Colonic mucosa (tissue), 4 donors: Measurements from ENCODE around the gene YPEL5. TPM values are rescaled to one million over a fixed set of nuclear protein-coding genes. Genes with fewer than 3 reads are reported as not detected.

ENCODE experiments used
- DNase-seq: peaks from one replicate; pipeline ENCODE4 v3.0.0-alpha.2; 2020
- H3K27ac ChIP-seq: fragments of 200-600 bp; one replicate; pipeline ENCODE4 v1.8.0; 2021
- H3K27me3 ChIP-seq: fragments of 200-600 bp; one replicate; pipeline ENCODE4 v1.8.0; 2021
- H3K36me3 ChIP-seq: fragments of 200-600 bp; one replicate; pipeline ENCODE4 v1.8.0; 2021
- H3K4me1 ChIP-seq: fragments of 200-600 bp; one replicate; pipeline ENCODE4 v1.8.0; 2021; ENCODE audit warnings: mild to moderate bottlenecking
- H3K4me3 ChIP-seq: fragments of 200-600 bp; one replicate; pipeline ENCODE4 v1.8.0; 2021
- H3K9ac ChIP-seq, 2 donors: one replicate each; pipeline ENCODE4 v1.7.0; 2013; ENCODE audit warnings: control low read depth in 2 of 2, low read depth in 2 of 2, low read length in 2 of 2
- H3K9me3 ChIP-seq: fragments of 200-600 bp; one replicate; pipeline ENCODE4 v1.8.0; 2021
- CTCF ChIP-seq: fragments of 200-600 bp; IDR thresholded peaks from one replicate; pipeline ENCODE4 v1.8.0; 2022; ENCODE audit warnings: antibody characterized with exemption, mild to moderate bottlenecking
- intact Hi-C: fragments of 100-400 bp; cut with DNase I; formaldehyde crosslinking; loops from one replicate; pipeline ENCODE4 v1.14.1; 2022
- total RNA-seq, 2 donors: library from RNA; stranded (reverse); fragmentation: NEBNext Ultra II Directional in 1 of 2; extraction: Animal tissue kit (Norgen Biotek cat#: 25700) in 1 of 2; gene quantifications; one replicate each; pipeline ENCODE4 v1.2.1, GENCODE V29; 2021
- donor health status: healthy.
- donor health status: DM: no; HTN: no; CAD: no.
- donor health status: DM: no; HTN: no; CAD: no.

Gene YPEL5
- total RNA-seq, 2 donors from 2014 or later = 26.7 to 78.7 TPM

- intact Hi-C loops = loop anchor here (2.0 to 10.0 kb wide), 2 partner anchors 542 to 1010 kb away; no protein-coding TSS in a partner anchor
- DNase-seq = no peak
- H3K9ac ChIP-seq = no peak overlapping the region
Measured at GRCh38 chr2:30164131-30164925, 17.5 kb downstream of the YPEL5 start.

GRCh38 chr2:30165050-30165520 is 18.3 kb downstream of the YPEL5 start:
- H3K36me3 ChIP-seq = no peaks in the 10 kb centered on the region
- no peaks in the 10 kb centered on the region for H3K27me3 ChIP-seq
- H3K27ac ChIP-seq = no peak overlapping the region
- H3K9ac ChIP-seq = no peak overlapping the region
- H3K9me3 ChIP-seq = no peaks in the 10 kb centered on the region
- intact Hi-C loops = loop anchor here (2.0 to 10.0 kb wide), 2 partner anchors 542 to 1010 kb away; no protein-coding TSS in a partner anchor
- no peaks in the 10 kb centered on the region for H3K4me1 ChIP-seq
- no peak overlapping the region for H3K4me3 ChIP-seq
- peak; percentile 70 for DNase-seq
- TF ChIP-seq CTCF = peak; percentile 90

More at GRCh38 chr2:30164131-30164925, 17.5 kb downstream of the YPEL5 start:
- Histone ChIP-seq H3K36me3 (peaks cover 4% of the 10 kb centered on the region), H3K27ac (no peak overlapping the region), H3K4me1 (no peaks in the 10 kb centered on the region), H3K9me3 (no peaks in the 10 kb centered on the region), H3K4me3 (no peak overlapping the region), H3K27me3 (no peaks in the 10 kb centered on the region)
- TF ChIP-seq CTCF = no peak

GRCh38 chr2:30165617-30166016 is 18.8 kb downstream of the YPEL5 start:
- no peak overlapping the region for H3K27ac ChIP-seq
- no peak overlapping the region for H3K9ac ChIP-seq
- no peak for TF ChIP-seq CTCF
- intact Hi-C loops = loop anchor here (2.0 to 10.0 kb wide), 2 partner anchors 541 to 1009 kb away; no protein-coding TSS in a partner anchor
- H3K4me1 ChIP-seq = no peaks in the 10 kb centered on the region
- DNase-seq = no peak
- no peaks in the 10 kb centered on the region for H3K36me3 ChIP-seq
- no peaks in the 10 kb centered on the region for H3K27me3 ChIP-seq
- H3K9me3 ChIP-seq = no peaks in the 10 kb centered on the region
- no peak overlapping the region for H3K4me3 ChIP-seq

GRCh38 chr2:30172627-30173026 is 25.8 kb downstream of the YPEL5 start:
- Histone ChIP-seq H3K27me3 (no peaks in the 10 kb centered on the region), H3K27ac (no peak overlapping the region), H3K4me1 (no peaks in the 10 kb centered on the region), H3K36me3 (no peaks in the 10 kb centered on the region), H3K9ac (no peak overlapping the region), H3K4me3 (no peak overlapping the region), H3K9me3 (no peaks in the 10 kb centered on the region)
- intact Hi-C loops = no loop called here
- no peak for DNase-seq
- no peak for TF ChIP-seq CTCF

- no peak for TF ChIP-seq CTCF
- no peak for DNase-seq
- Histone ChIP-seq H3K36me3 (no peaks in the 10 kb centered on the region), H3K27me3 (no peaks in the 10 kb centered on the region), H3K4me1 (no peaks in the 10 kb centered on the region), H3K4me3 (no peak overlapping the region), H3K9me3 (no peaks in the 10 kb centered on the region), H3K9ac (no peak overlapping the region), H3K27ac (no peak overlapping the region)
- intact Hi-C loops = no loop called here
Measured at GRCh38 chr2:30177440-30177839, 30.6 kb downstream of the YPEL5 start.
